NCI-H2081 treated with DMSO at 0.1 percent for 48 hours (cell line): ENCODE measurements around the gene RNF215.
"Not testable (repeated sequence)": the region's sequence is repeated elsewhere in the genome, so short reads cannot be mapped to it uniquely, and the experiment has no call there.

Experiments
- DNase-seq: peaks from one replicate; lab custom pipeline; 2025; lab: John Stamatoyannopoulos, UW

Gene RNF215

GRCh38 chr22:30361916-30362650, 25.1 kb downstream of the RNF215 start:
- DNase-seq, result no peak

- no peak for DNase-seq
These were observed 28.7 kb downstream of the RNF215 start for GRCh38 chr22:30358541-30358940.

- no peak for DNase-seq
These were observed 29.5 kb downstream of the RNF215 start for GRCh38 chr22:30357650-30358215.

GRCh38 chr22:30357236-30357570, 30.0 kb downstream of the RNF215 start:
- DNase-seq, result no peak

- peak; percentile 17 for DNase-seq
These were observed 30.6 kb downstream of the RNF215 start, which contains the start of the genes CCDC157 and SF3A1 for GRCh38 chr22:30356449-30357235. Gene CCDC157, plus strand, starts transcription at chr22:30357007. Its CDS starts 8,994 bp downstream, at chr22:30366001. Gene SF3A1, minus strand, starts transcription at chr22:30356894. Its CDS starts 102 bp downstream, at chr22:30356792.

- DNase-seq, result no peak
These were observed 32.6 kb downstream of the RNF215 start for GRCh38 chr22:30354644-30355043.

GRCh38 chr22:30351226-30351625, 36.0 kb downstream of the RNF215 start:
- DNase-seq, result no peak

GRCh38 chr22:30348809-30349208, 38.4 kb downstream of the RNF215 start:
- no peak for DNase-seq

- no peak for DNase-seq
These were observed 38.8 kb downstream of the RNF215 start for GRCh38 chr22:30348404-30348803.

- DNase-seq, result no peak
These were observed 39.8 kb downstream of the RNF215 start for GRCh38 chr22:30347255-30347892.

GRCh38 chr22:30344447-30345200, 42.6 kb downstream of the RNF215 start:
- no peak for DNase-seq

- no peak for DNase-seq
These were observed 46.1 kb downstream of the RNF215 start for GRCh38 chr22:30340911-30341685.

GRCh38 chr22:30338802-30339201, 48.4 kb downstream of the RNF215 start:
- no peak for DNase-seq

GRCh38 chr22:30338341-30338740, 48.9 kb downstream of the RNF215 start:
- DNase-seq, result not testable (repeated sequence)

GRCh38 chr22:30337461-30337778, 49.8 kb downstream of the RNF215 start:
- DNase-seq, result no peak

- no peak for DNase-seq
These were observed 50.3 kb downstream of the RNF215 start for GRCh38 chr22:30336752-30337460.

- no peak for DNase-seq
These were observed 52.0 kb downstream of the RNF215 start for GRCh38 chr22:30335236-30335635.

- DNase-seq, result no peak
These were observed 52.6 kb downstream of the RNF215 start for GRCh38 chr22:30334646-30335045.

- DNase-seq, result no peak
These were observed 53.5 kb downstream of the RNF215 start for GRCh38 chr22:30333707-30334087.

GRCh38 chr22:30332994-30333706, 54.1 kb downstream of the RNF215 start:
- DNase-seq, result no peak
